Brain microvascular endothelial cell (primary cell): ENCODE results near the gene ABCG1.

Experiments used
- DNase-seq: peaks from one replicate; pipeline ENCODE4 v3.0.0-alpha.2; 2020
- H3K27ac ChIP-seq: fragments of 250-450 bp; sonication (Bioruptor Pico); 2 replicates; pipeline ENCODE4 v1.5.1; 2020; ENCODE audit warnings: mild to moderate bottlenecking, moderate library complexity
- H3K27me3 ChIP-seq: fragments of 250-450 bp; sonication (Bioruptor Pico); replicated peaks from 2 replicates; pipeline ENCODE4 v1.5.1; 2020; ENCODE audit warnings: mild to moderate bottlenecking
- H3K36me3 ChIP-seq: fragments of 250-450 bp; sonication (Bioruptor Pico); replicated peaks from 2 replicates; pipeline ENCODE4 v1.5.1; 2020; ENCODE audit warnings: mild to moderate bottlenecking
- H3K4me3 ChIP-seq: 2 replicates; pipeline ENCODE4 v1.5.1; 2011; ENCODE audit warnings: low read depth, mild to moderate bottlenecking, control low read depth, low read length, moderate library complexity
- in situ Hi-C: cut with HindIII; loops from 2 replicates; pipeline ENCODE4 v1.10.0; 2017; ENCODE audit warnings: low sequenced_read_pairs, low pct_ligation_motif_present
- TF ChIP-seq, protein P1 (sequence below): IDR thresholded peaks from 2 replicates; pipeline ENCODE4 v1.5.1; 2011; ENCODE audit warnings: low read depth, mild to moderate bottlenecking, moderate library complexity, low read length, control low read depth, inconsistent platforms; ENCODE audit errors: missing control alignments

The ABCG1 gene

DNA sequence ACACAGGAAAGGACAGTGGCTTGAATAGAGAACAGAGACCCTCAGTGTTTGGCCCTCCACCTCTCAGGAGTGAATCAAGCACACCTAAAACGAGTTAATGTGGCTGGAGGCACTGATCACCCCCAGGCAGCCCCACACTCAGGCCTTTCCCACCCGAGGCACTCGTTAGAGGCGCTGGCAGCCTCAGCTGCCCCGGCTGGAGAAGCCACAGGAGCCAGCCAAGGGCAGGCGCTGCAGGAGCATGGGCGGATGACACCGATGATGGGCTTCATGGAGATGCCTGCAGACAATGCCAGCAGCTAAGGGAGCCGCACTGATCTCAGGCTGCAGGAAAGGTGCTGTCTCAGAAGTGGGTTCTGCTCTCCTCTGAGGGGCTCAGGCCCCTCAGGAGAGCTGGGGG, 24.1 kb upstream of the ABCG1 start:
- no peak overlapping the region for H3K27ac ChIP-seq
- in situ Hi-C loops: no loop called here
- no peak overlapping the region for H3K4me3 ChIP-seq
- DNase-seq: no peak
- TF ChIP-seq, protein P1, sequence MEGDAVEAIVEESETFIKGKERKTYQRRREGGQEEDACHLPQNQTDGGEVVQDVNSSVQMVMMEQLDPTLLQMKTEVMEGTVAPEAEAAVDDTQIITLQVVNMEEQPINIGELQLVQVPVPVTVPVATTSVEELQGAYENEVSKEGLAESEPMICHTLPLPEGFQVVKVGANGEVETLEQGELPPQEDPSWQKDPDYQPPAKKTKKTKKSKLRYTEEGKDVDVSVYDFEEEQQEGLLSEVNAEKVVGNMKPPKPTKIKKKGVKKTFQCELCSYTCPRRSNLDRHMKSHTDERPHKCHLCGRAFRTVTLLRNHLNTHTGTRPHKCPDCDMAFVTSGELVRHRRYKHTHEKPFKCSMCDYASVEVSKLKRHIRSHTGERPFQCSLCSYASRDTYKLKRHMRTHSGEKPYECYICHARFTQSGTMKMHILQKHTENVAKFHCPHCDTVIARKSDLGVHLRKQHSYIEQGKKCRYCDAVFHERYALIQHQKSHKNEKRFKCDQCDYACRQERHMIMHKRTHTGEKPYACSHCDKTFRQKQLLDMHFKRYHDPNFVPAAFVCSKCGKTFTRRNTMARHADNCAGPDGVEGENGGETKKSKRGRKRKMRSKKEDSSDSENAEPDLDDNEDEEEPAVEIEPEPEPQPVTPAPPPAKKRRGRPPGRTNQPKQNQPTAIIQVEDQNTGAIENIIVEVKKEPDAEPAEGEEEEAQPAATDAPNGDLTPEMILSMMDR: no peak
- H3K27me3 ChIP-seq: no peaks in the 10 kb centered on the region
- no peaks in the 10 kb centered on the region for H3K36me3 ChIP-seq

DNA sequence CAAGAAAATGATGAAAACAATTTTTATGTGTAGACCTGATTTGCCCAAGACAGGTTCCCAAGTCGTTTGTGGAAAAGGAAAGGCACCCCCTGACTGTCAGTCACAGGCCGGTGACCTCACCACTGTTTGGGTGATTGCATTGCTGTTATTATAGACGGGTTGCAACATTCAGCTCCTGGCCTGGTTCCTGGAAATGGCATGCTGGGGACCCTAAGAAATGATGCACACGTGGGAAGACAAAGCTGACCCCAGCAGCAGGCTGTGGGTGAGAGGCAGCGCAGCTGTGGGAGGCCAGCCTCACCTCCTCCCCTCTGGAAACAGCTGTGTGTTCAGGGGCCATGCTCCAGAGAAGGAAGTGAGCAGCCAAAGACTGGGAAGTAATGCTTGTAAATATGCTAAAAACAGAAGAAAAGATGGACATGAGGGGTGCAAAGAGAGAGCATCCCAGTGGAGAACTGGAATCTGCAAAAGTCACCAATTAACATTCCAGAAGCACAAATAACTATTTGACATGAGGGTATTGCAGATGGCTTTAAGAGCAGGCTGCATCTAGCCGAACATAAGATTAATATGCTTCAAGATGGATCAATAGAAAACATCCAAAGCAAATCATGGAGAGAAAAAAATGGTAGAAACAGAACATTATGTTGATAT, 23.4 kb upstream of the ABCG1 start:
- TF ChIP-seq, protein P1: no peak
- in situ Hi-C loops: no loop called here
- H3K27me3 ChIP-seq: no peaks in the 10 kb centered on the region
- no peaks in the 10 kb centered on the region for H3K36me3 ChIP-seq
- peak; percentile 21 for DNase-seq
- no peak overlapping the region for H3K4me3 ChIP-seq
- H3K27ac ChIP-seq: no peak overlapping the region

- Histone ChIP-seq H3K27ac (peak overlapping the region; percentile 57), H3K36me3 (no peaks in the 10 kb centered on the region), H3K27me3 (no peaks in the 10 kb centered on the region), H3K4me3 (no peak overlapping the region)
- in situ Hi-C loops: no loop called here
- TF ChIP-seq, protein P1: no peak
- peak; percentile 9 for DNase-seq
Observed at GRCh38 chr21:42198929-42199867, 19.7 kb upstream of the ABCG1 start.

DNA sequence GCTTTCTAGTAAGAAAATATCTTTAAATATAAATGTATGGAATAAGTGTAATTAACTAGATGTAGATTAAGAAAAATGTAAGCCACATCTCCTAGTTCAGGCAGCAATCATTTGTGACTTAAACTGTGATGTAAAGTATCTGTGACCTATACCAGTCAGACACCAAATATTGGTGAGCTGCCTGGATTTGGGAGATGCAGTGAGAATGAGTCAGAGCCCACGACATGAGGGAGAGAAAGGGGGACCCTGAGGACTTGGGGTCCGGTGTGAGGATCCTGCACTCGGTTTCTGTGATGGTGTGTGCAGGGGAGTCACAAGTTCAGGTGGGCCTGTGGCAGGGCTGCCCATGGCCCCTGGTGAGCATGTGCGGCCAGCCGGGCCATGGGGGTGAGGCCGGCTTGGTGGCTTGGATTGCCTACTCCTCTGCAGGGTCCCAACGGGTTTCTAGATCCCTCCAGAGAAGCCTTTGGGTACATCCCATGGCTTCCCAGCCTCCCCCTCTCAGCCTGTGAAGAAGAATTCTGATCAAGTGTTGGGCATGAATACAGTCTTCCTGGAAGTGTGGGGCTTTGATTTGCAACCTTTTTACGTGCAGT, 19.0 kb upstream of the ABCG1 start:
- TF ChIP-seq, protein P1: no peak
- DNase-seq: no peak
- H3K36me3 ChIP-seq: no peaks in the 10 kb centered on the region
- in situ Hi-C loops: no loop called here
- H3K27me3 ChIP-seq: no peaks in the 10 kb centered on the region
- H3K27ac ChIP-seq: peak overlapping the region; percentile 57
- H3K4me3 ChIP-seq: no peak overlapping the region

DNA sequence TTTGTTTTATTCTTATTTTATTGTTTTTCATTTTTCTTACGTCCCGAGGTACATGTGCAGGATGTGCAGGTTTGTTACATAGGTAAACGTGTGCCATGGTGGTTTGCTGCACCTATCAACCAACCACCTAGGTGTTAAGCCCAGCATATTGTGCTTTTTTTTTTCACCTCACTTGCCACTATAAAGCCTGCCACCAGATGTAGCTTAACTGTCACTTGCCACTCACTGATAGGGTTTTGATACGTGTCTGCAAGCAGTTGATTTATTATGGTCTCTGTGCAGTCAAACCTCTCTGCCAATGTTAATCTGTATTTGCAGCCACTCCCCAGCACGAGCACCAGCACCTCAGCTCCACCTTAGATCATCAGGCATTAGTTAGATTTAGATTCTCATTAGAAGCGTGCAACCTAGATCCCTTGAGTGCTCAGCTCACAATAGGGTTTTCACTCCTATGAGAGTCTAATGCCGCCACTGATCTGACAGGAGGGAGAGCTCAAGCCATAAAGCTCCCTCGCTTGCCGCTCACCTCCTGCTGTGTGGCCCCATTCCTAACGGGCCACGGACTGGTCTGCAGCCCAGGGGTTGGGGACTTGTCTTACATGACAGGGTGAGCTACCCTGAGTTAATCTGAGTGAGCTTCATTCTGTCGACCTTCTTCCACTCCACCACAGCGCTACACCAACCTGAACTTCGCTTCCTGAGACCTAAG, 17.9 kb upstream of the ABCG1 start:
- DNase-seq: no peak
- H3K4me3 ChIP-seq: no peak overlapping the region
- H3K36me3 ChIP-seq: no peaks in the 10 kb centered on the region
- in situ Hi-C loops: no loop called here
- TF ChIP-seq, protein P1: no peak
- no peak overlapping the region for H3K27ac ChIP-seq
- H3K27me3 ChIP-seq: no peaks in the 10 kb centered on the region
